ENCODE data around the gene MCM5.

DNA sequence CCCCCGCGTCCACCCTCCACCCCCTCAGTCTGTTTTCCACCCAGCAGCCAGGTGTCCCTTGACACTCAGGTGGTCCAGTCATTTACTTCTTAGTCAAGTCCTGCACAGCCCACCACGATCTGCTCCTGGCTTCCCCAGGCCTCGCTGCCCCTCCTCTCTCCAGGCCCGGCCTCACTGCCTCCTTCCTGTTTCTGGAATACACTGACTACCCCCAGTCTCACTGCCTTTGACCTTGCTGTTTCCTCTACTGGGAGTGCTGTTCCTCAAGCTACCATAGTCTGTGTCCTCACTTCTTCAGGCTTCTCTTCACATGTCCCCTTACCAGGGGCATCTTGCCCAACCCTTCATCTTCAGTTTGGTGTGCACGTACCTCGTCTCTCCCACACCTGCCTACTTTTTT is 7.4 kb downstream of the MCM5 start:
- TF ChIP-seq POLR2AphosphoS5 (IDR thresholded peaks at IDR 0.05; ENCODE audit: low read depth, low read length) (no peak), POLR2A (IDR thresholded peaks at IDR 0.05; ENCODE audit: low read depth, low read length) (no peak), TAF1 (IDR thresholded peaks at IDR 0.05; ENCODE audit: borderline replicate concordance, low read depth, low read length) (no peak)
